IPS DF 19.7 (cell line): Measurements from ENCODE around the gene ADGRG3.

Experiments
- DNase-seq: peaks from one replicate; pipeline ENCODE4 v3.0.0-alpha.2; 2013; ENCODE audit warnings: low read depth, low spot score

ADGRG3 gene

DNA sequence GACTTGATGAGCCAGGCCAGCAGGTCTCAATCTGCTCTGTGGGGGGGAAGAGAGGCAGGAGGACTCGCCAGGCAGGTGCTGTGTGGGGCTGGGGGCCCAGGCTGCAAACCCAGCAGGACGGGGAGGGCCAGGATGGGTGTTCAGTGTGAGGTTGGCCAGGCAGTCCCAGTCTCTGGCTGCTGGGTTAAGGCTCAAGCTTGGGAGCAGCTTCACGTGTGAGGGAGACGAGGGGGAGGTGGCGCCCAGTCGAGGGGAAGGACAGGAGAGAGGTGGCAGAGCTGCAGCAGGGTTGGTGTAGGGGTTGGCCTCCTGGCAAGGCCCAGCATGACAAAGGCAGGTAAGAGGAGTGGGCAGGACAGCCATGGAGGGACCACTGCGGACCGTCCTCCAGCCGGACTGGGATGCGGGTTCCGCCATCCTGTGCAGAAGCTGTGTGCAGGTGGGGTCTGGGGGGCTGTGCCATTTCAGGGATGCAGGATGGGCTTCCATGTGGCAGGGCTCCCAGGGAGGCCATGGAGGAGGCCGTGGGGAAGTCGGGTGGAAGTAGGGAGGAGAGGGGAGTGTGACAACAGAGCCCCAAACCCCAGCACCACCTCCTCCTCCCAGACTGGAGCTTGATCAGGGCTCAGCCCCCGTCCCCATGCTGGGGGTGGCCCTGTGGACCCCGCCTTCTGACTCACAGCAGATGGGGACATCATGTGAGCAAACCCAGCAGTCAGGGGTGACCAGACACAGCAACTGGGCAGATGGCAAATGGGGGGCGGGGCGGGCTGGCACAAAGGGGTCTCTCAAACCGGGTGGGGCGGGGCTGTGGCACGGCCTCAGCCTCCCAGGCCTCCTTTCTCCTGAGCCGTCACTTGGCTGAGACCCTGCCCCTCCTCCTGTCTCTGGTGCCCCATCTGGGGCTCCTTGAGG lies 36.9 kb upstream of the ADGRG3 start:
- DNase-seq = no peak

DNA sequence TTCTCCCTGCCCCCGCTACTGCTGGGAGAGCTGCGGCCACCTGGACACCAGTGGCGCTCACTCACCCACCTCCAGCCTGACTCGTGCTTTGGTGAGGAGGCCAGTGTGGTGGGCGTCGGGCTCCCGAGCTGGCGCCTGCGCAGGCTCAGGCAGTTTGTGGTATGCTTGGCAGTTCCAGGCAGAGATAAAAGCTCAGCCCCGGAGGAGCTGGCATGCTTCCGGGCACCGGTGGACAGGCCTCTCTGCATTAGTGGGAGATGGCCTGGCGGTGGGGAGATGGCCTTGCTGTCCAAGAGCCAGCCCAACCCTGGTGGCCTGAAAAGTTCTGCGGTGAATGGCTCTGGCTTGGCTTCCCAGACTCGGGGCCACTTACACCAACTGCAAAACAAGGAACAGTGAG lies 35.5 kb upstream of the ADGRG3 start:
- DNase-seq = no peak

DNA sequence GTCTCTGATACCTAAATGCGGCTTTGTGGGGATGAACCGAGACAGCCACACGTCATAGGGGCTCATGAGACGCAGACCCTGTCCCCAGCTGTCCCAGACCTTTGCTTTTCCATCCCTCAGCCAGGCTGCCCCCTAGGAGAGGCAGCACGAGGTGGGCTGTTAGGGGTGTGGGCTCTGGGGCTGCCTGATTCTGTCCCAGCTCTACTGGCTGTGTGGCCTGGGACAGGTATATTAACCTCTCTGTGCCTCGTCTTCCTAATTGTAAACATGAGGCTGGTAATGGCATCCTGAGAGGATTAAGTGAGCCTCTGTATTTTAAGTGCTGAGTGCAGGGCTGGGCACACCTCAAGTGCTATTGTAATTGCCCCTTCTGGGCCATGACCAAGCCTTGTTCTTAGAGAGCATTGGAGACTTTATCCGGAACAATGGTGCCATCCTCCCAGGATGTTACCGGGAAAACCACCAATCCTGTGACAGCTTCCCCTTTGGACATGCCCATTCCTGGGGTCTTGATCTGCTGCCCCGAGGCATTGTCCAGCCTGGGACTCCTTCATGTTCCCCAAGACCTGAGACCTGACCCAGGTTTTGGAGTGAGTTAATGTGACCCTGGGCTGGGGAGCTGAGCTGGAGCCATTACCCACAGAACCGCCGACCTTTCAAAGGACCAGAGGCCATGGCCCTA lies 34.6 kb upstream of the ADGRG3 start:
- no peak for DNase-seq

DNA sequence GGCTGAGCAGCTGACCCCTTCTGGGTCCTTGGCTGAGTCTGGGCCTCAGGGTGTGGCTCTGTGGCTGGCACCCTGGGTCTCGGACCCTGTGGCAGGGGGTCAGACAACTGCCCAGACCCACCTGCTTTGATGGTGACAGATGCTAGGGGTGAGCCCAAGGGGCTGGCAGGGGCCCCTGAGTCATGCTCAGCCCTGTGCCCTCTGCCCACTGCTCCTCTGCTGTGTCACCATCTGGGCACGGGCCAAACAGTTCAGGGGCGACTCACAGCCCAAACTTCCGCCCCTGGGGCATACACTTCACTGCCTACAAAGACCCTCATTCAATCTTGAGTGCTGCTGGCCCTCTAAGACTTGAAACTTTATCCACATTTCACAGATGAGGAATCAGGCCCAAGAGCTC lies 33.9 kb upstream of the ADGRG3 start:
- no peak for DNase-seq

DNA sequence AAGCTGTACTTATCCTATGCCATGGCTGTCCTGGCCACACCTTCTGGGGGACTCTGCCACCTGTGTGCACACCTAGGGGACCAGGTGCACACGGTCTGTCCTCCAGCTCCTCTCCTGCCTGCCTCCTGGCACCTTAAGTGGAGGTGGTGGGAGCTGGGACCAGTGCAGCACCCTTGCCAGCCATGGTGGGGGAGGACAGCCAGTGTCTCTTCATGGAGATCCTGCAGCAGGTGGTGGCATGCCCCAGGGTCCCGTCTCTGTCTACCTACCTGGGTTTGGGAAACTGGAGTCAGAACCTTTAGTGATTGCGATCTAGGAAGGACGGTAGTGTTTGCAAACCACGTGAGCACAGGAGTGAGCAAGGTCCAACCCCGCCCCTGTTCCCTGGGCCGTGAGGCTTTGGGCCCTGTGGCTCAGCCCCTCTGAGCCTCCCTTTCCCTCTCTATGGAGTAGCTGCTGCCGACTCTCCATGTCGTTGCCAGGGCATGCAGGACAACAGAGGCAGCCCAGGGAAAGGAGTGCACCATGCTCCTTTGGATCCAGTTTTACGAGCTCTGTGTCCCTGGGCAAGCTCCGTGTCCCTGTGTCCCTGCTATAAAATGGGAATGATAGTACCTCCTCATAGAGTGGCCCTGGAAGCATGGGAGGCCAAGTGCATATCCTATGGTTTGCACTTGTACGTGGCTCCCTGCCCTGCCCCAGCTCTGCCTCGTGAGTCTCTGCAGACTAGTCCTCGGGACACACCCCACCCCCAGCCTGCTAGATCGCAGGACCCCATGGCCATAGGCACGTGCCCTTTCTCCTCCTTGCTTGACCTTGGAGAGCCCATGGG lies 32.6 kb upstream of the ADGRG3 start:
- DNase-seq = no peak

DNA sequence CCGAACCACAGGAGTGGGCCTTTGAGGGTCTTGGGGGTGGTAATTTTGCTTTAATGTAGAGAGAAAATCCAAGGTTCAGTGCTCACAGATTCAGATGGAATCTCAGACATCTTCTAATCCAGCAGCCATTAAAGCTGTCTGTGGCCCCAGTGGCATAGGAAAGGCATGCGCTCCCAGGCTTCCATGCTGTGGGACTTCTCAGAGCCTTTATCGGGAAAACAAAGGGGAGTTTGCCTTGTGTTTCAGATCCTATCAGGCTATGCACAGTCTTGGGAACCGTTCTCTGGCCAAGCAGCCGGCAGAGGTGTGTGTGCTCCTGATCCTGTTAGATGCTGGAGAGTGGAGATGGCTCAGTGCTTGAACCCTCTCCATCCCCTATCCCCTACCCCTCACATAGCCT lies 31.9 kb upstream of the ADGRG3 start:
- no peak for DNase-seq

DNA sequence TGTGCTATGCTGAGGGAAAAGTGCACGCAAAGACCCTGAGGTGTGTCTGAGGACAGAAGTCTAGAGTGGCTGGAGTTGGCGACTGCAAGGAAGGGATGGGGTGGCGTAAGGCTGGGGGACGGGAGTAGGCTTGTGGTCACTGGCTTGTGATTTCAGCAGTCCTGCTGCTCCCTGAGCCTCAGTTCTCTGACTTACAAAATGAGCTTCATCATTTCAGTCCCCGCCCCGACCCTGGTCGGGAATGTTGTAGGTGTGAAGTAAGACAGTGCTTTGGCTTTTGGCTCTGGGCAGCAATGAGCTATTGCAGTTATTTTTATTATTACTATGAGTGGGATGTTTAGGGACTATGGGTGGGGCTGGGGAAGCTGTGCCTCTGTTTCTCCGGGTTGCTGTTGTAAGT lies 31.1 kb upstream of the ADGRG3 start:
- DNase-seq = no peak

DNA sequence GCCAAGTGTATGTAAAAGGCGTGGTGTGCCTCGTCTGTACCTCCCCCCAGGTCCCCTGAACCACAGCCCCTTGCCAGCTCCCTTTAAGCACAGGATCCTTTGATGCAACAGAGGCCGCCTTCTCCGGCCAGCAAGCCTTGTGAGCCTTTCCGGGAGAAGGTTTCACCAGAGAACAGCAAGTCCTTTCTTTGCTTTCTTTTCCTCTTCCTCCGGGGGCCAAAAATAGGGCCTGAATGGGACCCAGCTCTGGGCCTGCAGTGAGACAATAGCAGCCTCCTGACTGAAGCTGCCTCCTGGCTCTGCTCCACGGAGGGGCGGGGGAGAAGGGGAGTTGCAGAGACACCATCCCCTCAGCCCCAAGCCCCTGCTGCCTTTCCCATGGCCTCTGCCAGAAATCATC lies 30.7 kb upstream of the ADGRG3 start:
- DNase-seq = no peak

DNA sequence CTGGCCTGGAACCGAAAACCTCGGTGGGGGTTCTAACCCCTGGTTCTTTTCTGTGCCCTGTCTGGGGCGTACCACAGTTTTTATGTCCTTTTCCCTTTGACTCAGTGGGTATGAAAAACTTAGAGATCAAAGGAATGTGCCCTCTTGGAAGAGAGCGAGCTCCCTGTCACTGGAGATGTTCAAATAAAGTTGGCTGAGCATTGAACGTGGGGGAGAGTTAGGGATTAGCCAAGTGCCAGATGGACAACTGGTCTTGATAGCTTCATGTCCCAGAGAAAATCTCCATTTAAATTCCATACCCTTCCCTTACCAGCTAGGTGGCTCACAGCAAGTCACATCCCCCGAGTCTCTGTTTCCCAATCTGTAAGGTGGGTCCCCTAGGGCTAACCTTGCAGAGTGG lies 30.1 kb upstream of the ADGRG3 start:
- DNase-seq = no peak

DNA sequence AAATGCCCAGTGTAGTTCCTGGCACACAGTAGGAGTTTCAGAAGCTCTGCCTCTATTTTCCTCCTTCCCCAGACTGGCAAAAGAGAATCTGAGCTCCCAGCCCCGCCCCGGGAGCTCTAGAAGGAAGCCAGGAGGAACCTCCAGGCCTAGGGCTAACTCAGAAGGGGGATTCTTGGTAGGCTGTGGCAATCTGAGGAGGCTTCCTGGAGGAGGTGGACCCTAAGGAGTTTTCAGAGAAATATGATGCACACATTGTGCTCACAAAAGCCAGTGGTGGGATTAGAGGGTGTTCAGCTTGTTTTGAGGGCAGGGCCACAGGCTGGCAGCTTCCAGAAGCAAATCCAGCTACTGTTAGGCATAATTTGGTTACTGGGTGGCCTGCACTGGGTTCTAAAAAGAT lies 29.7 kb upstream of the ADGRG3 start:
- DNase-seq = no peak

DNA sequence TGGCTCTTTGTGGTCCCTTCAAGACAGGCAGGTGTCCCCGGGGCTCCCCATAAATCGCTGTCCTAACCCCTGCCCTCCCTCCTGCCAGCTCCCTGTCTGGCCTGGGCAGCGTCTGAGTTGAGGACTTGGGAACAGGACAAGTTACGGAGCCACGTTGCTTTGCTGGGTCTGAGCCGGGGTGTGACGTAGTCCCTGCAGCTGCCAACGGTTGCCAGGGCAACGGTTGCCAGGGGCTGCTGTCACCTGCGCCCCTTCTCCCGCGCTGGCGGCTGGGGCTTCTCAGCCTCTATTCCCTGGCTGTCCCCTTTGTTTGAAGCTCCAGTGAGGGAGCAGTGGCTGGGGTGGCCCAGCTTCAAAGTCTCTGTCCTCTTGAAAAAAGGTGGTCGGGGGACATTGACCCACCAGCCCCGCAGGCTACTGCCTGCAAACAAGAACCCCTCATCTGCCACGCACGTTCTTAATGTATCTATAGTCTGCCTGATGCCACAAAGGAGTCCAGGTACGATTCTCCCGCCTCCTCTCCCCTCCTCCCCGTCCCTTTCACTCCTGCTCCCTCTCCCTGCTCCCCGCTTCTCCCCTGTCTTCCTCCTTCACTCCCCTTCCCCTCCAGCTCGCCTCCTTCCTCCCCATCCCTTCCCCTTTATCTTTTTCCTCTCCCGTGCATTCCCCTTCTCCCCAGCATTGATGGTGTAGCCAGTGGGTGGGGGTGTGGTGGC lies 28.8 kb upstream of the ADGRG3 start:
- peak; percentile 47 for DNase-seq

DNA sequence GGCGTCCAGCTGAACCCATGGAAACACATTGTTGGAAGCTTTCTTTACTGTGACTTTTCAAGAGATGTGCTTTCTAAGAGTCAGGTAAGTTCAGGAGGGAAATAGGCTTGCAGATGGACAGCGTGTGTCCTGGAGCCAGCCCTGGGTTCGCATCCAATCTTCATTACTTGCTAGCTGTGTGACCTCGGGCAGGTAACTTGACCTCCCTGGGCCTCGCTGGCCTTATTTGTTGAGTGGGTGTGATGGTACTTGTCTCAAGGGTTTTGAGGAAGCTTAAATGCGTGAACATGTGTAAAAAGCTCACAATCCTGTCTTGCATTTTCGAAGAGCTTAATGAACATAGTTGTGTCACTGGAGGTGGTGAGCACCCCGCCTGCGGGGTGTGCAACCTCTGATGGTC lies 27.9 kb upstream of the ADGRG3 start:
- DNase-seq = no peak

DNA sequence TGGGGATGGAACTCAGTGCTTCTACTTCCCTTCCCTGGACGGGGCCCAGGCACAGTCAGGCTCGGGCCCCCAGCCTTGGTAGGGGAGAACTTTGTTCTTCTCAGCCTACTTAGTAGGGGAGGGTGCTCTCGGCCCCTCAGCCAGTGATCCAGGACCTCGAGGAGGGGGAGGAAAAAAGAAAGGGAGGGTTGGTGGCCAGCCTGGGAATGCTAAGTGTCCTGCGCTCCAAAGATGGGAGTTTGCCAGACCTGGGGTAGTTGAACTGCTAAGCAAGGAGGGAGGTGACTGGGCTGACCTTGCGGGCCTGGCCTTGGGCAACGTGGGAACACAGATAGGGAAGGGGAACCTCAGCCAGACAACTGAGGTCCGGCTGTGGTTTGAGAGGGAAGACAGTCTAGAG lies 27.5 kb upstream of the ADGRG3 start:
- no peak for DNase-seq

DNA sequence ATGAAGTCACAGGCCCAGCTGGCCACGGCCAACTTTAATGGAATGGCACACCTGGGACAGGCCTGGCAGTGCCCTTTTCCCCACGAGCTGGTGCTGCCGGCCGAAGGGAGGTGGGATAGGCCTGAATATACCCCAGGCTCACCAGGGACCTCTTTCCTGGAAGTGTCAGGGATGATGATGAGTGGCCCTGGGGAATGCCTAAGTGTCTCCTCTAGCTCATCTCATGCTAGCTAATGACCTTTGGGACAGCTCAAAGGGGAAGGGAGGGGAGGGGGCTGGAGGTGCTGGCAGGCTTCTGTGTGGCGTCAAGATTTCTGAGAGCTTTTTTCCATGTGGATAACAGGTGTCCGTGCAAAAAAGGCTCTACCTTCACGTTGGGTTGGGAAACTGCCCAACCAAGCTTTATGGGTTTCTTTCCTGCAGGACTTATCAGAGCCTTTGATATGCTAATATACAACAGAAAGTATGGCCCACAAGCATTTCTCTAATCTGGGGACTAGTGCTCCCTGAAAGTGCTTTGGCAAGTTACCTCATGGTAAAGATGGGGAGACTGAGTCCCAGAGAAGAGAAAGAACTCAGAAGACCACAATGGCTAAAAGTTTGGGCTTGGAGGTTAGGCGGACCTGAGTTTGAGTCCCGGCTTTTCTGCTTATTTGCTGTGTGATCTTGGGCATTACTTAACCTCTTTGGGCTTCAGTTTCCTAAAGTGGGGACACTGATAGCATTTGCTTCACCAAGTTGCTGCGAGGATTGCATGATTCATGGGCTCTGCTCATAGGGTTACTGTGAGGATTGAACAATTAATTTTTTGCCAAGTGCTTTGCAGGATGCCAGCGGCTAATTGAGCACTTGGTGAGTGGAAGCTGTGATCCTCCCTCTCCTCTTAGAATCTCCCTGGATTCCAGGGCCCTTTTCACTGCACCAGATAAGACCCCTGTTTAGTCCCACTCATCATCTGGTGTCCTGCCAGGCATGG lies 25.7 kb upstream of the ADGRG3 start:
- no peak for DNase-seq

DNA sequence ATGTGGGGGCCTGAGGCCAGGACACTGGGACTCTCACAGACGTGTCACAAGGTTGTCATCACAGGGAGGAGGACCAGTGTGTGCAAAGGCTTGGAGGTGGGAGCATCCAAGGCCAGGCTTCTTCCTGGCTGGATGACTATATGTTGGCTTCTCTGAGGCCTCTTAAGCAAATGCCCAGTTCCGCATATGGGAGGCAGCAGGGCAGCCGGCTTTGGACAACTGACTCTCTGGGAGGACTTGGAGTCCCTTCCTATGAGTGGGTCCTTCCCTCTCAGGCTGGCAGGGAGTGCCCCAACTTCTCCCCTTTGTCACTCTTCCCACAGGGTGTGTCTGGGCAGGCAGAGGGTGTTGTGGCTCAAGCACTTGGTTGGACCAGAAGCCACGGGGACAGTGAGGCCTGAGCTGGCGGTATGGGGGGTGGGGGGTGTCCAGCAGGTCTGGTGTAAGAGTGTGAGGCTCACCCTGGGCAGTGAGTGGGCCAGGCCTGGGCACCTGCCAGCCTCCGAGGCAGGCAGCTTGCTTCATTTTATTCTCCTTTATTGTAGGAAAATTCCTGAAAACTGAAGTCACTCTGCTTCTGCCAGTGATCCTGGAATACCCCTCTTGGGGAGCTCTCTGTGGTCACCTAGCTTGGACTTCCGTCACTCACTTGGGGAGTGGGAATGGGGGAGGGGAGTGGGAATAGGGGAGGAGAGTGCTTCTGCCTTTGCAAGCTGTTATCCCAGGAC lies 24.8 kb upstream of the ADGRG3 start:
- no peak for DNase-seq

DNA sequence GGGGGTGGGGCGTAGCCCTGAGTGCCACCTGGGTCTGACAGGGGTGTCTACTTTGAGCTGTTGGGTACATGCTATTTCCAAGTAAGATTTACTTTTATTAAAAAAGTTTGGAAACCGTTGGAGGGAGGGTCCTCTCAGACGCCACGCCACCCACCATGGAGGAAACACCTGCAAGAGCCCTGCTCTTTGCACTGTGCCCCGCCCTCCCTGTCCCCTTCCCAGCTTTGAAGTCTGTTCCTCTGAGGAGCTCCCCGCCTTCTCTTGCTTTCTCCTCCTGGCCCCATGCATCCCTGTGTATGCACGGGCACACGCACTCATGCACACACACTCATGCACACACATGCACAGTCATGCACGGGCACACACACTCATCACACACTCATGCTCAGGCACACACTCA lies 24.2 kb upstream of the ADGRG3 start:
- DNase-seq = no peak

DNA sequence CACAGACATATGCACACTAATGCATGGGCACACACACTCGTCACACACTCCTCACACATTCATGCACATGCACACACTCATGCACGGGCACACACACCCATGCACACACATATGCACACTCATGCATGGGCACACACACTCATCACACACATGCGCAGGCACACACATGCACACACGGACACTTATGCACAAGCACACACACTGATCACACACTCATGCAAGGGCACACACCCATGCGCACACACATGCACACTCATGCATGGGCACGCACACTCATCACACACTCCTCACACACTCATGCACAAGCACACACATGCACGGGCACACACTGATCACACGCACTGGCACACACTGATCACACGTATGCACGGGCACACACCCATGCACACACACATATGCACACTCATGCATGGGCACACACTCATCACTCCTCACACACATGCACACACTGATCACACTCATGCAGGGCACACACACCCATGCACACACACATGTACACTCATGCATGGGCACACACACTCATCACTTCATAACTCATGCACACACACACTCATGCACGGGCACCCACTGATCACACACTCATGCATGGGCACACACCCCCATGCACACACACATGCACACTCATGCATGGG lies 23.6 kb upstream of the ADGRG3 start:
- DNase-seq = no peak

DNA sequence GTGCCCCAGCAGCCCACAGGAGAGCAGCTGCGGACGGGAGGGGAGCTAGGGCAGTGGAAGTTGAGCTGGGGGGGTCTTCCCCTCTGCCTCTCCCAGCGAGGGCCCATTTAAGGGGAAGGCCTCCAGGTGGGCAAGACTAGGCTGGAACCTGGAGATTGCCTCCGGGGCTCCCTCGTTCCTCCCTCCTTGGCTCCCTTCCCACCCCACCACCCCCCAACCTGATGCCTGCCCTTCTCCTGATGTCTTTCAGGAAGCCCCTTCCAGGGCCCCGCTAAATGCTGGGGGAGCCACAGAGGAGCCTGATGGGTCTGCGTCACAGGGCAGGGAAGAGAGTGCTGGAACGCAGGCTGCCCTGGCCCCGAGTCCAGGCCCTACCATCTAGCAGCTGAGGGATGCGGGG lies 22.9 kb upstream of the ADGRG3 start:
- no peak for DNase-seq

DNA sequence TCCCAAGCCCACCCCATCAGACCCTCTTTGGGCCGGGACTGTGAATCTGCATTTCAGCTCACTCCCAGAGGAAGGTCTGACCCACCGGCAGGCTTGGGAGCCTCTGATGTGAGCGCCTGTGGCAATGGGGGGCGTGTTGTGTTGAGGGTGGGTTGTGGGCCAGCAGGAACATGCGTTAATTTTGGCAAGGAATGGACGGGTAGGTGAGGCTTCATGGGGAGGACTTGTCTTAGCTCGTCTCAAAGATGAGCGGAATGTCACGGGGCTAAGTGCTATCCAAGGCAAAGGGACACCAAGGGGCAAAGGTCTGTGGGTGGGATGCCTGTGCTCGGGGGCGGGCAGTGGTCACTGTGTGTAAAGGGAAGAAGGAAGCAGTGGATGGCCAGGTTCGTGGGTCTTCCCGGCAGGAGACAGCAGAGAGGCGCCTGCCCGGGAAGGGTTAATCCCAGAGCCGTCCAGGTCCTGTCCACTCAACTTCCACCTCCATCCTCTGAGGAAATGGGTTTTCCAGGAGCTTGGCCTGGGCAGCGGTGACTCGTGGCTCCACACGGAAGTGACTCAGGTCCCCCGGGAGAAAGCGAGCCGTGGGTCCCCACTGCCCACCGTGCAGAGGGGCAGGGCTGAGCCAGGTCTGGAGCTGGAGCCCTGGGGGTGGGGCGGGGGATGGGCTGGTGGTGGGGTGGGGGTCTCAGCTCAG lies 22.3 kb upstream of the ADGRG3 start:
- no peak for DNase-seq
